HCT116 (cell line): Measurements from ENCODE around the gene DCAF8L2. TPM values are rescaled to one million over a fixed set of nuclear protein-coding genes. Genes with fewer than 3 reads are reported as not detected.

Source experiments
- ATAC-seq: fragments of 200-7000 bp; cut with Tn5 transposase; 2 replicates; pipeline ENCODE4 v1.9.1; 2020; ENCODE audit warnings: mild to moderate bottlenecking, moderate library complexity
- BruUV-seq: library from RNA; stranded (reverse); fragments of 400-500 nt; replicated peaks from 2 replicates; lab custom pipeline; 2021; lab: Mats Ljungman, UMichigan
- CTCF ChIA-PET: fragments of 300-600 bp; sonication (Branson Sonifier 250); formaldehyde crosslinking; loops from one replicate; lab custom pipeline; 2021; ENCODE audit warnings: antibody characterized with exemption; lab: Charles Lee
- POLR2A ChIA-PET: fragments of 300-600, 350-600 bp; sonication (Branson Sonifier 250); formaldehyde crosslinking; loops from one replicate; lab custom pipeline; 2021; ENCODE audit warnings: antibody characterized with exemption; lab: Charles Lee
- RAD21 ChIA-PET, 2 experiments: fragments of 300-600 bp; sonication (Branson Sonifier 250); formaldehyde crosslinking; loops; one replicate each; lab custom pipeline; 2023; ENCODE audit warnings: low total read pairs in 2 of 2; ENCODE audit not compliant: uncharacterized antibody in 2 of 2, unreplicated experiment in 2 of 2, low non-redundant PET in 1 of 2; lab: Charles Lee
- DNase-seq: peaks from one replicate; pipeline ENCODE4 v3.0.0-alpha.2; 2010; ENCODE audit warnings: low read depth, low spot score
- H2AFZ ChIP-seq: fragments of 200-600 bp; shearing (Covaris generic), sonication (generic); 2 replicates; pipeline ENCODE4 v1.6.1; 2017; ENCODE audit warnings: low read depth, mixed run types, mixed read lengths, antibody characterized with exemption, low read length; ENCODE audit not compliant: poor library complexity, severe bottlenecking
- H3K27ac ChIP-seq: 2 replicates; pipeline ENCODE4 v1.5.1; 2012; ENCODE audit warnings: low read depth, low read length
- H3K27me3 ChIP-seq: fragments of 200-600 bp; sonication (generic); 2 replicates; pipeline ENCODE4 v1.6.1; 2016; ENCODE audit warnings: mixed run types, low read length, mixed read lengths; ENCODE audit not compliant: insufficient read depth
- H3K36me3 ChIP-seq, 2 experiments: fragments of 200-500 bp in 1 of 2; fragments of 200-600 bp in 1 of 2; sonication (Bioruptor generic) in 1 of 2; sonication (generic) in 1 of 2; 2 replicates each; pipeline versions ENCODE4 v1.5.1 to v1.6.1; 2014 to 2016; ENCODE audit warnings: low read length in 2 of 2, inconsistent platforms in 1 of 2, mixed read lengths in 1 of 2, mixed run types in 1 of 2; ENCODE audit not compliant: insufficient read depth in 2 of 2, control insufficient read depth in 1 of 2
- H3K4me1 ChIP-seq, 2 experiments: fragments of 200-600 bp in 1 of 2; sonication (generic) in 1 of 2; 2 replicates each; pipeline versions ENCODE4 v1.5.1 to v1.6.1; 2012 to 2017; ENCODE audit warnings: low read length in 2 of 2, inconsistent platforms in 1 of 2, mild to moderate bottlenecking in 1 of 2, mixed read lengths in 1 of 2, mixed run types in 1 of 2, moderate library complexity in 1 of 2; ENCODE audit not compliant: insufficient read depth in 2 of 2, control insufficient read depth in 1 of 2
- H3K4me2 ChIP-seq: fragments of 200-600 bp; sonication (generic); 2 replicates; pipeline ENCODE4 v1.6.1; 2017; ENCODE audit warnings: mixed run types, low read length, mixed read lengths
- H3K4me3 ChIP-seq, 2 experiments: fragments of 200-600 bp in 1 of 2; sonication (generic) in 1 of 2; replicated peaks in 1 of 2; 2 replicates each; pipeline ENCODE4 v1.5.1; 2011 to 2016; ENCODE audit warnings: low read length in 2 of 2, control low read depth in 1 of 2, low read depth in 1 of 2, mild to moderate bottlenecking in 1 of 2, mixed read lengths in 1 of 2, mixed run types in 1 of 2
- H3K79me2 ChIP-seq: fragments of 200-600 bp; sonication (generic); 2 replicates; pipeline ENCODE4 v1.6.1; 2017; ENCODE audit warnings: mild to moderate bottlenecking, mixed run types, low read length, moderate library complexity, mixed read lengths; ENCODE audit not compliant: insufficient read depth
- H3K9ac ChIP-seq: fragments of 200-600 bp; sonication (generic); 2 replicates; pipeline ENCODE4 v1.6.1; 2016; ENCODE audit warnings: low read length, mixed read lengths
- H3K9me2 ChIP-seq: fragments of 200-600 bp; sonication (generic), shearing (Covaris generic); 2 replicates; pipeline ENCODE4 v1.6.1; 2017; ENCODE audit warnings: mixed run types, mild to moderate bottlenecking, moderate library complexity; ENCODE audit not compliant: insufficient read depth
- H3K9me3 ChIP-seq, 2 experiments: fragments of 200-500 bp in 1 of 2; fragments of 200-600 bp in 1 of 2; sonication (Bioruptor generic) in 1 of 2; sonication (generic) in 1 of 2; 2 replicates each; pipeline ENCODE4 v1.6.1; 2014 to 2017; ENCODE audit warnings: low read length in 2 of 2, mixed read lengths in 2 of 2, inconsistent platforms in 1 of 2, low read depth in 1 of 2, mild to moderate bottlenecking in 1 of 2, mixed run types in 1 of 2, moderate library complexity in 1 of 2; ENCODE audit not compliant: control insufficient read depth in 1 of 2, insufficient read depth in 1 of 2
- H4K20me1 ChIP-seq: fragments of 200-600 bp; sonication (generic), shearing (Covaris generic); 2 replicates; pipeline ENCODE4 v1.6.1; 2017; ENCODE audit warnings: mixed run types, mild to moderate bottlenecking, moderate library complexity; ENCODE audit not compliant: insufficient read depth
- CEBPB ChIP-seq: IDR thresholded peaks from 2 replicates; pipeline ENCODE4 v1.6.1; 2012; ENCODE audit warnings: low read depth
- EGR1 ChIP-seq: IDR thresholded peaks from 2 replicates; pipeline ENCODE4 v1.6.1; 2012; ENCODE audit warnings: low read depth
- EZH2phosphoT487 ChIP-seq: fragments of 200-600 bp; IDR thresholded peaks from 2 replicates; pipeline ENCODE4 v1.6.1; 2018; ENCODE audit warnings: antibody characterized with exemption, borderline replicate concordance
- FOSL1 ChIP-seq: IDR thresholded peaks from 2 replicates; pipeline ENCODE4 v1.6.1; 2012; ENCODE audit warnings: low read depth
- JUND ChIP-seq: IDR thresholded peaks from 2 replicates; pipeline ENCODE4 v1.6.1; 2012
- ZFX ChIP-seq: fragments of 450-650 bp; IDR thresholded peaks from 2 replicates; pipeline ENCODE4 v1.6.1; 2017
- ZNF274 ChIP-seq: fragments of 200-500 bp; sonication (Bioruptor generic); IDR thresholded peaks from 2 replicates; pipeline ENCODE4 v1.6.1; 2014; ENCODE audit warnings: mild to moderate bottlenecking, low read depth, low read length, inconsistent platforms
- intact Hi-C: fragments of 100-400 bp; cut with micrococcal nuclease; formaldehyde crosslinking; loops from 2 replicates; pipeline ENCODE4 v1.10.0; 2022
- total RNA-seq: library from RNA; stranded (reverse); gene quantifications from one replicate; pipeline ENCODE4 v1.2.1, GENCODE V29; 2021; ENCODE audit not compliant: unreplicated experiment
- TF ChIP-seq, protein P1 (sequence below): IDR thresholded peaks from 2 replicates; pipeline ENCODE4 v1.6.1; 2012; ENCODE audit warnings: low read depth
- TF ChIP-seq, protein P2 (sequence below), 3 experiments: fragments of 200-600 bp in 1 of 3; sonication (generic) in 1 of 3; IDR thresholded peaks in 2 of 3; conservative IDR thresholded peaks in 1 of 3; 2 replicates each; pipeline ENCODE4 v1.5.1; 2012 to 2017; ENCODE audit warnings: low read depth in 2 of 3, low read length in 2 of 3, antibody characterized with exemption in 1 of 3, borderline replicate concordance in 1 of 3, control low read depth in 1 of 3, mild to moderate bottlenecking in 1 of 3, mixed read lengths in 1 of 3, mixed run types in 1 of 3, moderate library complexity in 1 of 3; ENCODE audit not compliant: insufficient read depth in 1 of 3

DCAF8L2 gene
- total RNA-seq, 1 experiment from 2014 or later = not detected

DNA sequence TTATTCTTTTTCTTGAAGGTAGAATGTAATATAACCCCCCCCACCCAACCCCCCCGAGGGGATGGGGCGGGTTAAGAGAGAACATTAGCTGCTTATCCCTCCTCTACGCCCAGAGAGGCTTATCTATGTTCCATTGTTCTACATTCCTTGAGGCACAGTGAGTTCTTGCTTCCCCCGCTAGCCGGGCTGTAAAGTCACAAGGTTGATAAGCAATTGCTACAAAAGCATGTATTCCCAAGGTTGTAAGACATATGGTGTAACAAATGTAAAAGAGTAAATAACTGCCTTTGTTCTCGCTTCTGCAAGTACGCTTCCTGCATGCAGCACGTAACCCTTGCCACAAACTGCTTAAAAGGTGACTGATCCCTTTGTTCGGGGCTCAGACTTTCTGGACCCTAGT, 8.2 kb downstream of the DCAF8L2 start:
- Histone ChIP-seq H3K9ac (no peak overlapping the region), H3K4me3 (no peak overlapping the region), H3K9me3 (no peaks in the 10 kb centered on the region), H3K4me2 (no peak overlapping the region), H3K9me2 (no peaks in the 10 kb centered on the region), H3K27ac (no peak overlapping the region), H3K79me2 (no peaks in the 10 kb centered on the region), H3K27me3 (no peaks in the 10 kb centered on the region), H3K4me1 (no peaks in the 10 kb centered on the region), H4K20me1 (no peaks in the 10 kb centered on the region), H3K36me3 (no peaks in the 10 kb centered on the region), H2AFZ (no peak overlapping the region)
- DNase-seq (no peak), ATAC-seq (no peak)
- ChIA-PET CTCF (no interaction called here), POLR2A (no interaction called here), RAD21 (no interaction called here)
- intact Hi-C loops = no loop called here
- no TSS peak for BruUV-seq
- TF ChIP-seq ZNF274 (no peak), JUND (no peak), EZH2phosphoT487 (no peak), CEBPB (no peak), FOSL1 (no peak), EGR1 (no peak), ZFX (no peak)
- TF ChIP-seq, protein P1, sequence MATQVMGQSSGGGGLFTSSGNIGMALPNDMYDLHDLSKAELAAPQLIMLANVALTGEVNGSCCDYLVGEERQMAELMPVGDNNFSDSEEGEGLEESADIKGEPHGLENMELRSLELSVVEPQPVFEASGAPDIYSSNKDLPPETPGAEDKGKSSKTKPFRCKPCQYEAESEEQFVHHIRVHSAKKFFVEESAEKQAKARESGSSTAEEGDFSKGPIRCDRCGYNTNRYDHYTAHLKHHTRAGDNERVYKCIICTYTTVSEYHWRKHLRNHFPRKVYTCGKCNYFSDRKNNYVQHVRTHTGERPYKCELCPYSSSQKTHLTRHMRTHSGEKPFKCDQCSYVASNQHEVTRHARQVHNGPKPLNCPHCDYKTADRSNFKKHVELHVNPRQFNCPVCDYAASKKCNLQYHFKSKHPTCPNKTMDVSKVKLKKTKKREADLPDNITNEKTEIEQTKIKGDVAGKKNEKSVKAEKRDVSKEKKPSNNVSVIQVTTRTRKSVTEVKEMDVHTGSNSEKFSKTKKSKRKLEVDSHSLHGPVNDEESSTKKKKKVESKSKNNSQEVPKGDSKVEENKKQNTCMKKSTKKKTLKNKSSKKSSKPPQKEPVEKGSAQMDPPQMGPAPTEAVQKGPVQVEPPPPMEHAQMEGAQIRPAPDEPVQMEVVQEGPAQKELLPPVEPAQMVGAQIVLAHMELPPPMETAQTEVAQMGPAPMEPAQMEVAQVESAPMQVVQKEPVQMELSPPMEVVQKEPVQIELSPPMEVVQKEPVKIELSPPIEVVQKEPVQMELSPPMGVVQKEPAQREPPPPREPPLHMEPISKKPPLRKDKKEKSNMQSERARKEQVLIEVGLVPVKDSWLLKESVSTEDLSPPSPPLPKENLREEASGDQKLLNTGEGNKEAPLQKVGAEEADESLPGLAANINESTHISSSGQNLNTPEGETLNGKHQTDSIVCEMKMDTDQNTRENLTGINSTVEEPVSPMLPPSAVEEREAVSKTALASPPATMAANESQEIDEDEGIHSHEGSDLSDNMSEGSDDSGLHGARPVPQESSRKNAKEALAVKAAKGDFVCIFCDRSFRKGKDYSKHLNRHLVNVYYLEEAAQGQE = no peak
- TF ChIP-seq, protein P2, sequence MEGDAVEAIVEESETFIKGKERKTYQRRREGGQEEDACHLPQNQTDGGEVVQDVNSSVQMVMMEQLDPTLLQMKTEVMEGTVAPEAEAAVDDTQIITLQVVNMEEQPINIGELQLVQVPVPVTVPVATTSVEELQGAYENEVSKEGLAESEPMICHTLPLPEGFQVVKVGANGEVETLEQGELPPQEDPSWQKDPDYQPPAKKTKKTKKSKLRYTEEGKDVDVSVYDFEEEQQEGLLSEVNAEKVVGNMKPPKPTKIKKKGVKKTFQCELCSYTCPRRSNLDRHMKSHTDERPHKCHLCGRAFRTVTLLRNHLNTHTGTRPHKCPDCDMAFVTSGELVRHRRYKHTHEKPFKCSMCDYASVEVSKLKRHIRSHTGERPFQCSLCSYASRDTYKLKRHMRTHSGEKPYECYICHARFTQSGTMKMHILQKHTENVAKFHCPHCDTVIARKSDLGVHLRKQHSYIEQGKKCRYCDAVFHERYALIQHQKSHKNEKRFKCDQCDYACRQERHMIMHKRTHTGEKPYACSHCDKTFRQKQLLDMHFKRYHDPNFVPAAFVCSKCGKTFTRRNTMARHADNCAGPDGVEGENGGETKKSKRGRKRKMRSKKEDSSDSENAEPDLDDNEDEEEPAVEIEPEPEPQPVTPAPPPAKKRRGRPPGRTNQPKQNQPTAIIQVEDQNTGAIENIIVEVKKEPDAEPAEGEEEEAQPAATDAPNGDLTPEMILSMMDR (IDR thresholded peaks at IDR 0.05 in 2 of 3, conservative IDR thresholded peaks at IDR 0.05 in 1 of 3; ENCODE audit: borderline replicate concordance in 1 of 3, insufficient read depth in 1 of 3, low read depth in 2 of 3, low read length in 2 of 3) = no peak
